ENCODE data around the gene TSC22D2. TPM values are rescaled to one million over a fixed set of nuclear protein-coding genes. Genes with fewer than 3 reads are reported as not detected.

TSC22D2 gene
- total RNA-seq, 2 donors from 2014 or later: 22.2 to 35.8 TPM

DNA sequence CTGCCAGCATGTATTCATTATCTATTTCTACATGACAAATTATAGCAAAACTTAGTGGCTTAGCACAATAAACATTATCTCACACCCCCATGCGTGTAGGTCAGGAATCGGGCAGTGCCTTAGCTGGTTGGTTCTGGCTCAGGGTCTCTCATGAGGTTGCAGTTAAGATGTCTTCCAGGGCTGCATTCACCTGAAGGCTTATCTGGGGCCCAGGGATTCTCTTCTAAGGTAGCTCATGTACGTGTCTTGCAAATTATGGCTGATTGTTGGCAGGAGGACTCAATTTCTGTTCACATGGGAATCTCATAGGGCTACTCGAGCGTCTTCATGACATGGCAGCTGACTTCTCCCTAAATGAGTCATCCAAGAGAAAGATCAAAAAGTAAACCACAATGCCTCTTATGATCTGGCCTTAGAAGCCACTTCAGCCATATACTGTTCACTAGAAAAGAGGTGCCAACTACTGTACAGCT lies 42.9 kb upstream of the TSC22D2 start:
- ATAC-seq (ENCODE audit: insufficient number of reproducible peaks, low FRiP score, low read depth) (no peak), DNase-seq (ENCODE audit: low spot score) (no peak)
- no peak for TF ChIP-seq CTCF (IDR thresholded peaks at IDR 0.05)
- peaks cover 5 to 10% of the 10 kb centered on the region in 2 donors for H3K4me1 ChIP-seq (ENCODE audit: control insufficient read depth in 1 of 2, low read depth in 2 of 2)
- H3K36me3 ChIP-seq: no peaks in the 10 kb centered on the region
- no peaks in the 10 kb centered on the region for H3K9me3 ChIP-seq
- H3K27ac ChIP-seq: no peak overlapping the region
- no peak overlapping the region for H3K4me3 ChIP-seq
- H3K27me3 ChIP-seq (replicated peaks; ENCODE audit: insufficient read depth): no peaks in the 10 kb centered on the region

DNA sequence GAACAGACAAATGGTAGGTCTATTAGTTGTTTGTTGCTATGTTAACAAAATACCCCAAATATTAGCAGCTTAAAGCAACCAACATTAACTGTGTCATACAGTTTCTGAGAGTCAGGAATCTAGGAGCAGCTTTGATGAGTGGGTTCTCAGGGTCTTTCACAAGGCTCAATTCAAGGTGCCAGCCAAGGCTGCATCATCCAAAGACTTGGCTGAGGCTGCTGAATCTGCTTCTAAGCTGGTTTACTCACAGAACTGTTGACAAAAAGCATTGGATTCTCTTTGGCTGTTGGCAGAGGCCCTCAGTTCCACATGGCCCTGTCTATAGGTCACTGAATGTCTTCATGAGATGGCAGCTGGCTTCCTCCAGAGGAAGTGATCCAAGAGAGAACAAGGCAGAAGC lies 40.3 kb upstream of the TSC22D2 start:
- no peak overlapping the region for H3K27ac ChIP-seq
- no peak for TF ChIP-seq CTCF (IDR thresholded peaks at IDR 0.05)
- no peaks in the 10 kb centered on the region for H3K9me3 ChIP-seq
- no peaks in the 10 kb centered on the region for H3K36me3 ChIP-seq
- peaks cover 16 to 22% of the 10 kb centered on the region in 2 donors for H3K4me1 ChIP-seq (ENCODE audit: control insufficient read depth in 1 of 2, low read depth in 2 of 2)
- no peaks in the 10 kb centered on the region for H3K27me3 ChIP-seq (replicated peaks; ENCODE audit: insufficient read depth)
- DNase-seq (ENCODE audit: low spot score) (no peak), ATAC-seq (ENCODE audit: insufficient number of reproducible peaks, low FRiP score, low read depth) (no peak)
- no peak overlapping the region for H3K4me3 ChIP-seq

DNA sequence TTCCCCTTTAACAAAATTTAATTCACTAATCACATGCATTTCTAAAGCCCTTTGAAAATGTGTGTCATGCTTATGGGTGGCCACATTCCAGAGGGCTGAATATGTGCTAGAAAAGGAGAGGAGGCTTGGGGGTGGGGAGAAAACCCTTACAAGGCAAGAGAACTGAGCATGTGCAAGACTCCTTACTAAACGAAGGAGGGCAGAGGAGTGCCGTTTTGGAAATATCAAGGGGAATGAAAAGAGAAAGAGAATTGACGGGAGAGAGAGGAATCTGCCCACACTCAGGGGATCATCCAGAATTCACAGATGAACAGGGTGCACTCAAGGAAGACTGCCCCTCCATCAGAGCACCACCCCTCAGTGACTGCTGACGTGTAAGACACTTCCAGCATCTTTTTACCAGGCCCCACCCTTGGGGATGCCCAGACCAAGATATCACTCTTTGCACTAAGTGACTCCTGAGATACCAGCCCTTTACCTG lies 37.9 kb upstream of the TSC22D2 start:
- Histone ChIP-seq H3K27ac (peak overlapping the region; percentile 74 to 80), H3K4me3 (peak overlapping the region; percentile 64), H3K9me3 (no peaks in the 10 kb centered on the region), H3K36me3 (no peaks in the 10 kb centered on the region), H3K4me1 (ENCODE audit: control insufficient read depth in 1 of 2, low read depth in 2 of 2) (peaks cover 16 to 22% of the 10 kb centered on the region in 2 donors), H3K27me3 (replicated peaks; ENCODE audit: insufficient read depth) (no peaks in the 10 kb centered on the region)
- ATAC-seq (ENCODE audit: insufficient number of reproducible peaks, low FRiP score, low read depth) (peak; percentile 72), DNase-seq (ENCODE audit: low spot score) (peak; percentile 70)
- TF ChIP-seq CTCF (IDR thresholded peaks at IDR 0.05): no peak

DNA sequence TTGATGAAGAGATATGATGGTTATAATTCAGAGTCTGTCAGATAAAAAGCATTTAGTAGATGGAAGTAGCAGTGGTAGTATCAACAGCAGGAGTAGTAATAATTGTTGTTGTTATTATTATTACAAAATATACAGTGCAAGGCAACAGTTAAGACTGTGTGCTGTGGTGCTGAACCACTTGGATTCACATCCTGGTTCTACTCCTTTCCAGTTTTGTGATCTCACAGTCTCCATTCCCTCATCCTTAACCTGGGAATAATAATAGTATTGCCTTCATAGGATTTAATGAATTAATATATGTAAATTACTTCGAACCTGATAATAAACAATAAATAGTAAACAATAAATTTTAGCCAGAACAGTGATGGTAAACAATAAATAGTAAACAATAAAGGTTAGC lies 37.1 kb upstream of the TSC22D2 start:
- H3K27ac ChIP-seq: peak overlapping the region; percentile 74 to 80
- no peak for DNase-seq (ENCODE audit: low spot score)
- peaks cover 16 to 22% of the 10 kb centered on the region in 2 donors for H3K4me1 ChIP-seq (ENCODE audit: control insufficient read depth in 1 of 2, low read depth in 2 of 2)
- TF ChIP-seq CTCF (IDR thresholded peaks at IDR 0.05): no peak
- H3K4me3 ChIP-seq: peak overlapping the region; percentile 64
- ATAC-seq (ENCODE audit: insufficient number of reproducible peaks, low FRiP score, low read depth): no peak
- no peaks in the 10 kb centered on the region for H3K36me3 ChIP-seq
- H3K9me3 ChIP-seq: no peaks in the 10 kb centered on the region
- H3K27me3 ChIP-seq (replicated peaks; ENCODE audit: insufficient read depth): no peaks in the 10 kb centered on the region

DNA sequence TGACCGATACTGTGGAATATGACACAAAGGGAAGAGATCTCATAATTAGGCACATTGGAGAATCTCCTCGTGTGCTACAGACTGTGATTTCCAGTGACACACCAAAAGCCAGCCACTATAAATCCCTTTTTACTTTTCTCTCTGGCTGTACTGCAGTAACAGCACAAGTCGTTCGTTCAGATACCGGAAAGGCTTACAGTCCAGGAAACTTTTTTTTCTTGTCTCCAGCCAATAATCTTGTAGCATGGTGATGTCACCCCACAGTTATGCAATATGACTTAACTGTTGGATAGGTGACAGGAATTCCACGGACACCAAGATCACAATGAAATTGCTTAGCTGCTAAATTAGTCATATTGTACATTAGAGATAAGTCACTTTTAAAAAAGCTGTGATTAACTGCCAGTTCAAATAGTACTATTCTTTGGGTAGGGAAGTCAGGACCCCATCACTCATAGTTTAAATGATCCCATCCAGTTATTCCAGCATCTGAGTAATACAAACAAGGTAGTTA lies 36.3 kb upstream of the TSC22D2 start:
- peak; percentile 97 for ATAC-seq (ENCODE audit: insufficient number of reproducible peaks, low FRiP score, low read depth)
- H3K4me1 ChIP-seq (ENCODE audit: control insufficient read depth in 1 of 2, low read depth in 2 of 2): peaks cover 16 to 22% of the 10 kb centered on the region in 2 donors
- DNase-seq (ENCODE audit: low spot score): peak; percentile 34

More for the DNA sequence above, 36.3 kb upstream of the TSC22D2 start:
- no peaks in the 10 kb centered on the region for H3K36me3 ChIP-seq
- H3K27me3 ChIP-seq (replicated peaks; ENCODE audit: insufficient read depth): no peaks in the 10 kb centered on the region
- H3K4me3 ChIP-seq: peak overlapping the region; percentile 64
- peak overlapping the region; percentile 74 to 80 for H3K27ac ChIP-seq
- no peak for TF ChIP-seq CTCF (IDR thresholded peaks at IDR 0.05)
- no peaks in the 10 kb centered on the region for H3K9me3 ChIP-seq

All from thoracic aorta (tissue), 2 donors.